RCC 7860 (cell line): ENCODE measurements around the gene LRRK1.

ENCODE experiments used
- DNase-seq: peaks from one replicate; pipeline ENCODE4 v3.0.0-alpha.2; 2015; ENCODE audit warnings: low spot score
- FAIRE-seq: peaks from 2 replicates; lab custom pipeline; 2012; peaks lifted over from hg19 to GRCh38; lab: Jason Lieb, UNC

LRRK1 gene

DNA sequence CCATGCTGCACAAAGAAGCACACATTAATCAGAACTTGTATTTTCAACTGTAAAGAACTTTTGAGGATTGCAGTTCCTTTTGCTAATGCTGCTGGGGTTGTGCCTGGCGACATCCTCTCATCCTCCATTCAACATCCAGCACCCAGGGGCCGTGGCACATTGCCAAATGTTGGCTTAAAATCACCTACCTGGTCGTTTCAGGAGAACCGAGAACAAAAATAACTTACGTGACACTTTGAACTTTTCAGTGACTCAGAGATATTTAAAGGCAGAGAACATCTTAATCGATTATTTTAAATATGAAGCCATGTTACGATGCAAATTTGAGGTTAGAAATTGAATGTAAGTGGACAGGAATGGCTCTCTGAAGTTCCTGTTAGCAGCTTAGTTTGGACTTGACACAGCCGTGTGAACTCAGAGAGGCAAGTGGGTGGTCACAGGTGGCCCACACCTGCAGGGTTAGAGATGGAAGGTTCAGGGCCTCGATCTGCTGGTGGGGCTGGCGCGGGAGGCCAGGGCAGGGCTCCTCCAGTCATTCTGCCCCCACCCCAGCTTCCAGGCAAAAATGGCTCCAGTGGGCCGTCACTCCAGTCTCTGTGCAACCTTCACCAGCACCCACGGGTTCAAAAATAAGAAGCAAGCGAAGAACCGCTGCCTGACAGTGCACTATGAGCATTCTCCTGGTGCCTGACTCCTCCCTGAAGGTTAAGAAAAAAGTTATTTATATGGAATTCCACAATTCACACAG is 12.2 kb downstream of the LRRK1 start:
- FAIRE-seq (no peak), DNase-seq (no peak)

DNA sequence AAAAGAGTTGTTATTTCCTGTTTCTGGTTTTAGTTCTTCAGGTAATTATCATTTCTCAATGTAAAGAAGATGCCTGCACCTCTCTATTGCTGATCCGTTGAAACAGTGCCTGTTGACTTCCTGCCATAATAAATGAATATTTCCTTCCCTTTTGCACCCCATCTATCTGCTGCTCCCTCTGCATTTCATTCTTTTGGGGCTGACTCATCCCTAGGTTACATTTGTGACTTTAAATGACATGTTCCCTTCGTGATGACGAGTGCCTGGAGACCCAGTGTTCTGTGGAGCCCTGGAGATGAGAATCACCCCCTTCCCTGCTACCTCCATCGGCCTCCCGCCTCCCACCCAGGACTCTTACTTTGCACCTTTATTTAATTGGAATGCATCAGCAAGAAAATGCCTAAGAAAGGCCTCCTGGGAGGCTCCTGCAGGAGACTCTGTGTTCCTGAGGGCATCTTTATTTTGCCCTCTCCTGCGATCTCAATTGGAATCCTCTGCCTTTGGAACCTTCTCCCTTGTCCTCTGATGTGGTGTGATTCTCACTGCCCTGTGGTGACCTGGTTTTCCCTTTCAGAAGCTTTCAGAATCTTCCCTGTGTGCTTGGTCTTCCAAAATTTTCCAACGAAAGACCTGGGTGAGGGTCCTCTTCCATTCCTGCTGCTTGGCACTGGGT is 13.7 kb downstream of the LRRK1 start:
- DNase-seq (no peak), FAIRE-seq (no peak)

DNA sequence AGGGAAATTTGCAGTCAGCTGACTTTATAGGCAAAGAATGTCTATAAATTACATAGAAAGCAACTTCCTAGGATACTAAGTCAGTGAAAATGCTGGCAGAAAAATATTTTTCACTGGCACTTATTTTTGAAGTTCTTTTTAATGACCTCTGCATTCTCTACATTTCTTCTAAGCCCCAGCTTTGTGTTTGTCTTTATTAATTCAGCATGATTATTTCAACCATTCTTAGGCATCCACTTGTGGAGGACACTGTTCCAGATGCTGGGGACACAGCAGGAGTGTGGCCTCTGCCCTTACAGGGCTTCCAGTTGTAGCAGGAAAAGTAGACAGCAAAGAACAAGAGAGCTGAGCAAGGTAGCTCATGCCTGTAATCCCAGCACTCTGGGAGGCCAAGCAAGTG is 15.0 kb downstream of the LRRK1 start:
- FAIRE-seq: no peak
- no peak for DNase-seq

DNA sequence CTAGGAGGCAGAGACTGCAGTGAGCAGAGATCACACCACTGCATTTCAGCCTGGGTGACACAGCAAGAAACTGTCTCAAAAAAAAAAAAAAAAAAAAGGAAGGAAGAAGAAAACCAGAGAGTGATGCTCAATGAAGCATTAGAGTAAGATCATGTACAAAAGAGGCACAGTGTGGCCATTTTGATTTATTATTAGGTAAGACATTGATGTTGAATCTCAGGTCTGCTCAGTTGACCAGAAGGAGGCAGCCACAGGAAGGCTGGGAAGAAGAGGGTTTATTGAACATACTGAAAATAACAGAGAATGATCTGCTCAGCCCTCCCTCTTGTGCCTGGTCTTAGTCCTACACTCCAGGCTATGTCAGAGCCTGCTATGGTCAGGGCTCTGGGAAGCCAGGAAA is 15.6 kb downstream of the LRRK1 start:
- DNase-seq (no peak), FAIRE-seq (no peak)

DNA sequence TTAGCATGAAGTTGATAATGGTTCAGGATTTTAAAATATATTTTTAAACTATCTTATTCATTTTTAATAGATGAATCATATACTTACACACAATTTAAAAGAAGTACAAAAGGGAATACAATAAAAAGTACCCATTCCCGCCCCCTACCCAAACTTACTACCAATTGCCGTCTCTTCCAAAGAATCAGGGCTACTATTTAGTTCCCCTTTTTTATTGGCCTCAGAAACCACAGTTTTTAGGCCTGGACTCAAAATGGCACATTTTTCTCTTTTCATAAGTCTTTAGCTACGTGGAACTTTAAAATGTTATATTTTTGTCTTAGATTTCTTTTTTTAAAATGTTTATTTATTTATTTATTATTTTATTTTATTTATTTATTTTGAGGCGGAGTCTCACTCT is 18.0 kb downstream of the LRRK1 start:
- FAIRE-seq (no peak), DNase-seq (no peak)

DNA sequence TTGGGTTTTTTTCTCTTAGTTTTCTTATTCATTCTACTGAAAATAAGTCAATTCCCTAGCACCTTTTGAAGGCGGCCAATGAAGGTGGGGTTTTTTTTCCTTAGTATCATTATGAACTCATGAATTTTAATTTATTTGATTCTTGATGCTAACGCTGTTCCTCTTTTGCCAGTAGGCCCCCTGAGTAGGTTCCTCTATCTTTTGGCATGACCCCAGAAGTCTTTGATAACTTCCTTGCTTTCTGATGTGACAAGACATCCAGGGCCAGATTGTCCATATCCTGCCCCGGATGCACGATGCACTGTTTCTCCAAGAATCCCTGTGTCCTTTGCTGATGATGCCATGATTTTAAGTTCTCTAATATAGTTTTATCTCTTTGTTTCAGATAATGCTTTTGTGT is 20.6 kb downstream of the LRRK1 start:
- FAIRE-seq (no peak), DNase-seq (no peak)

DNA sequence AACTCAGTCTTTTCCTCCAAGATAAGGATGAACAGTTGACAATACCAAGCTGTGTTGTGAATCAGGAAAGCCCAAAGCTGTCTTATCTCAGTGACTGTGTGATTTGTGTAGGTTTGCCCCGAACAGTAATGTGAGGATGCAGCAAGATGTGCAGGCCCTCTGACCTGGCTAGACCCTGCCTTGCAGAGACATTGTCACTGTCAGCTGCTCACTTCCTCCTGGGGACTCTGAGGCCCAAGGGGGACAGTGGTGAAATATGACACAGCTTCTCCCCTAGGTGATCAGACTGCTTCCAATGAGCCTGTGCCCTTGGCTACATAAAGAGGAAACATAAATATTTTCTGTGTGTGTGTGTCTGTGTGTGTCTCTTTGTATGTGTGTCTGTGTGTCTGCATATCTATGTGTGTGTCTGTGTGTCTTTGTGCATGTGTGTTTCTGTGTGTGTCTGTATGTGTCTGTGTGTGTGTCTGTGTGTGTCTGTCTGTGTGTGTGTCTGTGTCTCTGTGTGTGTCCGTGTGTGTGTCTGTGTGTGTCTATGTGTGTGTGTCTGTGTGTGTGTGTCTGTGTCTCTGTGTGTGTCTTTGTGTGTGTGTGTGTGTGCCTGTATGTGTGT is 21.7 kb downstream of the LRRK1 start:
- no peak for FAIRE-seq
- no peak for DNase-seq

DNA sequence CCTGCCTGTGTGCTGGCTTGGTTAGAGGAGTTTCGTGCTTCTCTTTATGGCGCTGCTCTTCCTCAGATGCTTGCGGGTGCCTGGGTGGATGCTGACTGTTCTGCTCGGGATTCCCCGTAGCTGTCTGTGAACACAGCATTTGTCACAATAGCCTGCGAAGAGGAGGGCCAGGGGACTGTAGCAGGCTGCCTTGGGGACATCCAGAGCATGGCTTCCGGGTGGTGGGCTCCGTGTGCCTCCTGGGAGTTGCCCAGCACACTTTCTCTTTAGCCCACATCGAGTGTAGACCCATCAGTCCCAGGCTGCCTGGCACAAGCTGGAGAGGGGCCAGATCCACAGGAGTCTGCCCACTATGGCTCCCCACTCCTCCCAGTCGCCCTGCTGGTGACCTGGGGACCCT is 22.4 kb downstream of the LRRK1 start:
- no peak for DNase-seq
- no peak for FAIRE-seq

DNA sequence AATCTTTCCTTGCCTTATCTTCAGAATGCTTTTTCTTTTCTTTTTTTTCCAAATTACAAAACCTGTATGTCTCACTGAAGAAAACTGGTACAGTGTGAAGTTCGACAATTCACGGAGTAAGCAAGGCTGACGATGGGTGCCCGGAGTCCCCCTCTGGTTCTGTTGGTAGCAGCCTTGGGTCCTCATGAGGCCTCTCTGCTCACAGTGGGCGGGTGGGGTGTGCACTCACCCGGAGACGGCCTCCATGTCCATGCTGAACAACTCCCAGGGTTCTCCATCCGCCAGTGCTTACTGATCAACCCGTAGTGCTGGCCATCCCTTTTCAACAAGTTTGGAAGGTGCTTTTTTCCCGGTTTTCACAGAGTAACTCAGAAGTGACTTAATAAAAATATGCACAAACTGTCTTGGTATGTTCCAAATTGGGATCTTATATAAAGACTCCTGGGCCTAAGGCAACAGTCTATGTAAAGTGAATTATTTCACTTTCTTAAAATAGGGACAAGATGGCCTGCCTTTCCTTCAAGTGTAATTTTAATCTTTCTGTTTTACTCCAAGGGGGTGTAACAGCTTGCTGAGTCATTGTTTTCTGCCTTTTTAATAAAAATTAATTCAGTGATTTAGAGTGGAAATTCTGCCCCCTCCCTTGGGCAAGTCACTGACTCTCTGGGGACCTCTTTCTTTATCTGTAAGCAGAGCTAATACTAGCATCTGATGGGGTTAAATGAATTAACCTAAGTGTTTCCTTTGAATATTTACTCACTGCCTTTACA is 23.7 kb downstream of the LRRK1 start:
- no peak for DNase-seq
- no peak for FAIRE-seq

DNA sequence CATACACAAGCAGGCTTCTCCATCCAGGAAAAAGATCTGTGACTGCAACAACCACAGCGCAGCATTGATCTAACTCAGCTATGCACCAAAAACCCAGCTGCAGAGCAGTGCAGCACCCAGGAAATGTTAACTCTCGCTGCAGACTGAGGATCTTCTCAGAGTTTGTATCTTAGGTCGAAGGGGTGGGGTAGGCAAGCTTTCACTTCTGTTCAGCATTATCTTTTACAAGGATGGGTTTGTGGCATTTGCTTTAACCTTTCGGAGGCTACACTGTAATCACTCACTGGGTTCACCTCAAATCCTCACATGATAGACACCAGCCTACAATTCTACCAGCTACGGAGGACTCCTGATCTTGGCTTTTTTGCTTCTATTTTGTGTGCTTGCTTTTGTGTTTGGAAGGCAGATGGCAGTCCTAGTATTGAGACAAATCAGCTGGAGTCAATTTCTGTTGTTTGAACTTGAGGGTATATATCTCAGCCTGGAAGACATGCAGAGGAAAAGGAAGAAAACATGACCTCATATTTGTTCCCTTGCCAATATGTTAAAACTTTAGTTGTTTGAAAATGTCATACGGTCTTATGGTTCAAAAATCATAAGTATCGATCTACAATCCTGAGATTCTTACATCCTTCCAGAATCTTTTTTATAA is 25.2 kb downstream of the LRRK1 start:
- FAIRE-seq: no peak
- DNase-seq: no peak

DNA sequence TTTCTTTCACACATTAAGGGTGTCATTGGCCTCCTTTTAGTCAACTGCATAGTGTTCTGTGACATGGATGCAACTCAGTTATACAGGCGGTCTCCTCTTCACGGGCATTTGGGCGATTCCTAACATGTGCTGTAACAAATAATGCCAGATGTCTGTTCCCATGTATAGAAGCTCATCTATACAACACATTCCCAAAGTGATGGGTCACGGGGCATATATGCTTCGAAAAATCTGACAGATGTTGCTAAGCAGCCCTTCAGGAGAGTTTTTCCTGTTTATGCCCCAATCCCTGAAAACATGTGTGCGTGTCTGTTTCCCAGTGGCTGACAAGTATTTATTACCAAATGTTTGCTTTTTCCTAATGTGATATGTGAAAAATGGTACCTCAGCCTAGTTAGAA is 25.8 kb downstream of the LRRK1 start:
- DNase-seq: no peak
- FAIRE-seq: no peak

DNA sequence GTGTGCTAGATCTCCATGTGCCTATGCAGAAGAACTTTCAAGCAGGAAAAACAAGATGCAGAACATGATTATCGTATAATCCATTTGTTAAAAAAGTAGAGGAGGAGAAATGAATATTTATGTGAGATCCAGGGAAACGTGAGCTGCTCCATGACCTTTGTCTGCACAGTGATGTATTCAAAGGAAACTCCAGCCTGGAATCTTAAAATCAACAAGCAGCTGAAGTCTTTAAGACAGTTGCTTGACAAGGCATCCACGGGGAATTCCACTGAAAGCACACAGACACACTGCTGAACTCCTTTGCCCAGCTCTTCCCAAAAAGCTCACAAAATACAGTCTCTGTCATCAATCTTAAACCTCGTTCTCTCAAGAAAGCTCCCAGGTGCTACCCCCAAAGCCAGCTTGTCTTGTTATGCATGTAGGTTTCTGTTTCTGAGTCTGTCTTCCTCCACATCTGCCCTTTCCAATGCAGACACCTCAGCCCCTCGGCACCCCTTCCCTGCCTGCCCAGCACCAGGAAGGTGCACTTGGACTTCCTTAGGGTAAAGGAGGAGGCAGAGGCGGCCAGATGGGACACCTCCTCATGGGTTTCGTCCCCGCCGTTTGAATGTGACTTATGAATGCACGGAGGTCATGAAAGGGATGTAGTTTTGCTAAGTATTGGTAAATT is 28.7 kb downstream of the LRRK1 start:
- DNase-seq: no peak
- no peak for FAIRE-seq

DNA sequence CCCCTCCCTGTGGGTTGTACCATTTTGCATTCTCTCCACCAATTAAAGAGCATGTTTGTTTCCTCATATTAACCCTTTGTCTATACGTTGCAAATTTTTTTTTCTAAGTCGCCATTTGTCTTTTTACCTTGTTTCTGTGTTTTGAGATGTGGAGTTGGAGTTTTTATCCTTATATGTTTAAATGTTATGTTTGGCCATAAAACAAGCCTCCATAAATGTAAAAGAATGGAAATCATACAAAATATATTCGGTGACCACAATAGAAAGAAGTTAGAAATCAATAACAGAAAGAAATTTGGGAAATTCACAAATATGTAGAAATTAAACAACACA is 29.2 kb downstream of the LRRK1 start:
- FAIRE-seq (no peak), DNase-seq (no peak)

DNA sequence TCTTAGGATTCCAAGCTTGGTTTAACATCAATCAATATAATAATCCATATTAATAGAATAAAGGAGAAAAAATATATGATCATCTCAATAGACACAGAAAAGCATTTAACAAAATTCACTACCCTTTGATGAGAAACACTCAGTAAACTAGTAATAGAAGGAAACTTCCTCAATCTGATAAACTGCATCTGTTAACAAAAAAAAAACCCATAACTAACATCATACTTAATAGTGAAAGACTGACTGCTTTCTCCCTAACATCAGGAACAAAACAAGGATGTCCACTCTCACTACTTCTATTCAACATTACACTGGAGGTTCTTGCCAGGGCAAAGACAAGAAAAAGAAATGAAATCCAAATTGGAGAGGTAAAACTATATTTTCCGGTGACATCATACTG is 30.5 kb downstream of the LRRK1 start:
- FAIRE-seq (no peak), DNase-seq (no peak)

DNA sequence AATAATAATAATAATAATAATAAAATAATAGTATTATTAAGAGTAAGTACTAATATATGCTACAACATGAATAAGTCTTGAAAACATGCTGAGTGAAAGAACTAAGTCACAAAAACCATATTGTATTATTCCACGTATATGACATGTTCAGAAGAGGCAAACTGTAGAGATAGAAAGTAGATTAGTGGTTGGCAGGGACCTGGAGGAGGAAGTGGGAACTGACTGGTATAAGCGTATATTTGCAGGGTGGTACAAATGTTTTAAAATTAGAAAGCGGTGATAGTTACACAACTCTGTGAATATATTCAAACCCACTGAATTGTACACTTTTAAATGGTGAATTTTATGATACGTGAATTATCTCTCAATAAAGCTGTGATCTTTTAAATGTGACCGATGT is 32.8 kb downstream of the LRRK1 start:
- FAIRE-seq: no peak
- DNase-seq: no peak

DNA sequence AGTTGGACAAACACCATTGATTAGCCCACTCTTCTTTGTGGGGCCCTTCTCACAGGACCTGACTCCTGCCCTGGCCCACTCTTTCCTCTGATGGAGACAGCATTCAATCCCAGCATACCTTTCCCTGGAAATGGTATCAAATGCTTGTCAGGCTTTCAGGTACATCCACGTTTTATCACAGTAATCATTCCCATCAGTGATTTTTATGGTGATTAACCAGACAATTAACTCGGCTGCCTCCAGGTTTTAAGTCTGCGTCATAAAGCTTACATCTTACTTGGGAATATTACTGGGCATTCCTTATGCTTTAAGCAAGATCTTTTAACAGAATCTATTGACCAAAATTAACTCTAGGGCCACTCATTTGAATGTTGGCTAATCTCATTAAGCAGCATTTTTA is 33.4 kb downstream of the LRRK1 start:
- DNase-seq (no peak), FAIRE-seq (no peak)

DNA sequence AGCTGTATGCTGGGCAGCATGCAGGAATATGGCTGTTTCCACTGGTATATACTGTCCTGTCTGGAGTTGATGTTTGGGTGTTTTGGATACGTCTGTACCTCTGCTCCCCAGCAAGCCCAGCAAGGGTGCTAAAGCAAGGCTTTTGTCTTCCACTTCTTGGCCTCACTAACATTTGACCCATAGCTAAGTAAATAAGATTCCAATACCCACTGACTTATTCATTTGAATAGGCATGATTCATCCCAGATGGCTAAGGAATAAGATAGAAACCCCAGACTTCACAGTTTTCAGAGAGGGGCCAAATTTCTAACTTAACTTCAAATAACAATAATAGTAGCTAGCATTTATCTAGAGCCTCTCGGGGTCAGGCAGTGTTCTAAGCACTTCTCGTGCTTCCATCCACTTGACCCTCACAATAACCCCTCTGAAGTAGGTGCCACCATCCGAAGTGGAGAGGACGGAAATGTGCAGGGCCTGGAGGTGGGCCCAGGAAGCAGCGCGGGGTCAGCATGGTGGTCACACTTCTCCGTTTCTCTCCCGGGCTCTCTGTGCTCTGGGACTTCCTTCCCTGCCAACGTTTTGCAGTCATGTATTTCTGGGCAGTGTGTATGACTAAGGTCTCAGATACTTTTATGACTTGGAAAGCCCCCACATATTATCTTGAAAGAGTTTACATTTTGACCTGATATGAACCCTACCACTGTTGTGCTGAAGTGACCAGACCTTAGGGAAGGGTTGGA is 39.3 kb downstream of the LRRK1 start:
- FAIRE-seq (peak; percentile 92), DNase-seq (peak; percentile 93)

DNA sequence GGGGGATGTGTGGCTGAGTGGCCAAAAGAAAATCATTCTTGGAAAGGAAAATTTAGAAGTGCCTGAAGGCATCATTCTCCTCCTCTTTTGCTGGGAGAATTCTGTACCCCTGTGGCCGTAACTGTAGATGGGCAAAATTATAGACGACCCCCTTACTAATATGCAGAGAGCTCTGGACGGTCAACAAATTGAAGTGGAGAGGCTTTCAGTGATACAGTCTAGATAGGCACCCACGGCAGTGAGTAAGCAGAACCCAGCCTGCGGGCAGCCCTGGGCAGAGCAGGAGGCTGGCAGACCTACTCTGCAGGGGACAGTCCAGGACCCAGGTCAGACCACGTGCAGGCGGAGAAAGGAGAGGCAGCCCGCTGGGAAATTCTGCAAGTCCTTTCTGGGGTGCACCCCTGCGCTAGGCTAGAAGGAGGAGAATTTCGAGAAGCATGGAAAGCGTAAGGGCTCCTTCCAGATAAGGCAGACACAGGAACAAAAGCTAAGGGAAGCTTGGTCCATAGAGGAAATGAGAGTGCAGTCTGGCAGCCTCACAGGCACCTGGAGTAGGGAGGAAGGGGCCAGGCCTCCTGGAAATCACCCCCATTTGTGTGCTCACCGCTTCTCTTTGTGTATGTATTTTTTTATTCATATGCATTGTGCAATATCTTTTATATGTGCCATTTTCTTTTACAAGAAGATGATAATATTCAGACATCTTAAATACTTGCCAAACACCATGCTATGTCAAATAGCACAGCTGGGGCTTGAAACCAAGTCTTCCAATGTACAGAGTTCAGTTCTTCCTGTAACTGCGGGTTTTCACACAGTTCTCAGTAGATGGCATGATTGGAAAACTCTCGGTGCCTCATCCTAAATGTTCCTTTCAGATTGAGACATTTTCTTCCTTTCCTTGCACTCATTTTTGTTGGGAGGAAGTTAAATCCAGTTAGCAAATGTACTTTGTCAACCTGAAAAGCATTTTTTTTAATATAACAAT is 40.2 kb downstream of the LRRK1 start:
- DNase-seq (peak; percentile 66), FAIRE-seq (no peak)

DNA sequence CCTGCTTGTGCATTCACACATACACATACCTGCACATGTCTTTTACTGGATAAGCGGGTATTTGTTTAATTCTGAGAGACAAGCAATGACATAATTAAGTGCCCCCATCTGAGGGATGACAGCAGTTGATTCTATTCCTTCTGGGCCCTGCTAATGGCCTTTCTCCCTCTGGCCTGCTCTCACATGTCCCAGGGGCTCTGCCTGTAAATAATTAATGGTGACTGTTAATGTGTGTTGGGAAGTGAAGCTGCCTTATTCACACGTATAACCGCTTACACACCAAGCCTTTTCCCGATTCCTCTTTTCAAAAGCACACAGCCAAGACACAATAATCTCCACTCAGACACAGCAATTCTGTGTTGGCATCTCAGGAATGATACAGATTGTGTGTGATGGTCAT is 47.8 kb downstream of the LRRK1 start:
- peak; percentile 66 for DNase-seq
- peak; percentile 84 for FAIRE-seq
